MCF 10A (cell line): ENCODE data around the gene DGLUCY. TPM values are rescaled to one million over a fixed set of nuclear protein-coding genes. Genes with fewer than 3 reads are reported as not detected.
"Not testable (repeated sequence)": the region's sequence is repeated elsewhere in the genome, so short reads cannot be mapped to it uniquely, and the experiment has no call there.

Experiments used
- BruUV-seq: library from RNA; stranded (reverse); fragments of 400-500 nt; replicated peaks from 2 replicates; lab custom pipeline; 2021; lab: Mats Ljungman, UMichigan
- CTCF ChIA-PET: fragments of 300-600 bp; sonication (Branson Sonifier 250); formaldehyde crosslinking; extraction: SDS; loops from one replicate; lab custom pipeline; 2021; ENCODE audit warnings: antibody characterized with exemption, inconsistent platforms; lab: Yijun Ruan, JAX
- POLR2A ChIA-PET: fragments of 300-600, 350-650 bp; sonication (Branson Sonifier 250); formaldehyde crosslinking; extraction: SDS; loops from one replicate; lab custom pipeline; 2020; ENCODE audit warnings: antibody characterized with exemption, inconsistent platforms; lab: Yijun Ruan, JAX
- DNase-seq: peaks from one replicate; pipeline ENCODE4 v3.0.0-alpha.2; 2018; ENCODE audit not compliant: unreplicated experiment
- H3K27ac Mint-ChIP-seq: one replicate; pipeline ENCODE4 v1.8.0; 2022; ENCODE audit warnings: mild to moderate bottlenecking, low read depth, mixed read lengths; ENCODE audit not compliant: unreplicated experiment
- H3K27me3 Mint-ChIP-seq: one replicate; pipeline ENCODE4 v1.8.0; 2022; ENCODE audit warnings: mixed read lengths; ENCODE audit not compliant: insufficient read depth, unreplicated experiment
- H3K36me3 Mint-ChIP-seq: one replicate; pipeline ENCODE4 v1.8.0; 2022; ENCODE audit warnings: mild to moderate bottlenecking, moderate library complexity, mixed read lengths; ENCODE audit not compliant: insufficient read depth, unreplicated experiment
- H3K4me1 Mint-ChIP-seq: one replicate; pipeline ENCODE4 v1.8.0; 2022; ENCODE audit warnings: mixed read lengths; ENCODE audit not compliant: insufficient read depth, unreplicated experiment
- H3K4me3 Mint-ChIP-seq: one replicate; pipeline ENCODE4 v1.8.0; 2022; ENCODE audit warnings: mild to moderate bottlenecking, moderate library complexity, mixed read lengths; ENCODE audit not compliant: unreplicated experiment
- H3K9me3 Mint-ChIP-seq: one replicate; pipeline ENCODE4 v1.8.0; 2022; ENCODE audit warnings: mixed read lengths; ENCODE audit not compliant: unreplicated experiment
- intact Hi-C: fragments of 100-400 bp; cut with micrococcal nuclease; formaldehyde crosslinking; loops from 2 replicates; pipeline ENCODE4 v1.14.1; 2022
- total RNA-seq: library from RNA; stranded (reverse); gene quantifications from 2 replicates; pipeline ENCODE4 v1.2.3, GENCODE V29; 2022
- TF ChIP-seq, protein P1 (sequence below): fragments of 200-600 bp; IDR thresholded peaks from one replicate; pipeline ENCODE4 v1.8.0; 2022; ENCODE audit warnings: antibody characterized with exemption, mild to moderate bottlenecking; ENCODE audit not compliant: unreplicated experiment

DGLUCY gene
- total RNA-seq, 1 experiment from 2014 or later = 11.7 TPM

DNA sequence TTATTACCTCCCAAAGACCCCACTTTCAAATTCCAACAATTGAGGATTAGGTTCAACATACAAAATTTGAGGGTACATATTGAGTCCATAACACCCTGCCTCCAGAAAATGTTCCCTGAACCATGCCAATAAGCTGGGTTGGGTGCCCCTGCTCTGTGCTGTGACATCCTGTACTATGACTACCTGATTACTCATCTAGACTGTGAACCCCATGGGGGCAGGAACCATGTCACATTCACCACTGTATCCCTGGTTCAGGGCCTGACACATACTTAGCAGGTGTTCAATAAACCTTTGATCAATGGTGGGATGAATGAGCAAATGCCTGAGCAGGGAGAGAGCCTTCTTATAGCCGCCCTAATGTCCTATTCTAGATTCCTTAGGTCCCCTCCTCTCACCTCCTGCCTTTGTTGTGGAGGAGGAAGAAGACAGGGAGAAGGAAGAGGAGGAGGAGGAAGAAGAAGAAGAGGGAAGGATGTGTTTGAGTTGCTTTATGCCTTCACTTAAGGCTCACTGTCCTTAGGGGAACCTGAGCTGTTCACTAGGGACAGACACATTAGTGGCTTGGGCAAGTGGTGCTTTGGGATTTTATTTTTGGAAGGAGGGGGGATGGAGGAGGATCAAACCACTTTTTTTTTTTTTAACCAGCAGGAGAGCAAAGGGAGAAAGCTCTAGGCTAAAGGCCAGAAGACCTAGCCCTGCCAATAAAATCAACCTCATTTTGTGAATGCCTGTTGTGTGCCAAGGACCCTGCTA, 109.3 kb downstream of the DGLUCY start:
- BruUV-seq = no TSS peak
- H3K27me3 Mint-ChIP-seq = no peaks in the 10 kb centered on the region
- H3K27ac Mint-ChIP-seq = no peak overlapping the region
- CTCF ChIA-PET = no interaction called here
- H3K4me3 Mint-ChIP-seq = no peak overlapping the region
- POLR2A ChIA-PET = interaction anchor here (1.3 kb wide), 1 partner anchor 46 kb away, joined by 3 read pairs; no protein-coding TSS in a partner anchor
- TF ChIP-seq, protein P1, sequence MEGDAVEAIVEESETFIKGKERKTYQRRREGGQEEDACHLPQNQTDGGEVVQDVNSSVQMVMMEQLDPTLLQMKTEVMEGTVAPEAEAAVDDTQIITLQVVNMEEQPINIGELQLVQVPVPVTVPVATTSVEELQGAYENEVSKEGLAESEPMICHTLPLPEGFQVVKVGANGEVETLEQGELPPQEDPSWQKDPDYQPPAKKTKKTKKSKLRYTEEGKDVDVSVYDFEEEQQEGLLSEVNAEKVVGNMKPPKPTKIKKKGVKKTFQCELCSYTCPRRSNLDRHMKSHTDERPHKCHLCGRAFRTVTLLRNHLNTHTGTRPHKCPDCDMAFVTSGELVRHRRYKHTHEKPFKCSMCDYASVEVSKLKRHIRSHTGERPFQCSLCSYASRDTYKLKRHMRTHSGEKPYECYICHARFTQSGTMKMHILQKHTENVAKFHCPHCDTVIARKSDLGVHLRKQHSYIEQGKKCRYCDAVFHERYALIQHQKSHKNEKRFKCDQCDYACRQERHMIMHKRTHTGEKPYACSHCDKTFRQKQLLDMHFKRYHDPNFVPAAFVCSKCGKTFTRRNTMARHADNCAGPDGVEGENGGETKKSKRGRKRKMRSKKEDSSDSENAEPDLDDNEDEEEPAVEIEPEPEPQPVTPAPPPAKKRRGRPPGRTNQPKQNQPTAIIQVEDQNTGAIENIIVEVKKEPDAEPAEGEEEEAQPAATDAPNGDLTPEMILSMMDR = no peak
- no peak for DNase-seq
- intact Hi-C loops = no loop called here
- peaks cover 14% of the 10 kb centered on the region for H3K9me3 Mint-ChIP-seq
- peaks cover 16% of the 10 kb centered on the region for H3K4me1 Mint-ChIP-seq
- peaks cover 17% of the 10 kb centered on the region for H3K36me3 Mint-ChIP-seq

DNA sequence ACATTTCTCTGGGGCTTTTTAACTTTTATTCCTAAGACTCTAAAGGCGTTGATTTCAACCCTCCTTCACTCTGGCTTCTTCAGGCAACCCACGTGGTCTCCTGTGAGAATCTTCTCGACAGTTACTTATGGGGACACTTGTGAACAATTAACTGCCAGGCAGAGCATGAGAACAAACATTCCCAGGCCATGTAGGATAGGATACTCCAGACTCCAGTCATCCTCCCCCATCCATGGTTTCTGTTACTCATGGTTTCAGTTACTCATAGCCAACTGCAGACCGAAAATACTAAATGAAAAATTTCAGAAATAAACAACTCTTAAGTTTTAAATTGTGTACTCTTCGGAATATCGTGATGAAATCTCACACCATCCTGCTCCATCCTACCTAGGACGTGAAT, 111.2 kb downstream of the DGLUCY start:
- peak; percentile 27 for DNase-seq
- CTCF ChIA-PET = interaction anchor here (0.6 to 0.8 kb wide), 2 partner anchors 18 to 197 kb away, joined by 3 to 4 read pairs; no protein-coding TSS in a partner anchor
- H3K36me3 Mint-ChIP-seq = peaks cover 9% of the 10 kb centered on the region
- no TSS peak for BruUV-seq
- TF ChIP-seq, protein P1 = no peak
- no peak overlapping the region for H3K4me3 Mint-ChIP-seq
- POLR2A ChIA-PET = no interaction called here
- peaks cover 14% of the 10 kb centered on the region for H3K9me3 Mint-ChIP-seq
- no peaks in the 10 kb centered on the region for H3K27me3 Mint-ChIP-seq
- intact Hi-C loops = no loop called here
- peak overlapping the region; percentile 37 for H3K27ac Mint-ChIP-seq
- H3K4me1 Mint-ChIP-seq = peaks cover 17% of the 10 kb centered on the region

DNA sequence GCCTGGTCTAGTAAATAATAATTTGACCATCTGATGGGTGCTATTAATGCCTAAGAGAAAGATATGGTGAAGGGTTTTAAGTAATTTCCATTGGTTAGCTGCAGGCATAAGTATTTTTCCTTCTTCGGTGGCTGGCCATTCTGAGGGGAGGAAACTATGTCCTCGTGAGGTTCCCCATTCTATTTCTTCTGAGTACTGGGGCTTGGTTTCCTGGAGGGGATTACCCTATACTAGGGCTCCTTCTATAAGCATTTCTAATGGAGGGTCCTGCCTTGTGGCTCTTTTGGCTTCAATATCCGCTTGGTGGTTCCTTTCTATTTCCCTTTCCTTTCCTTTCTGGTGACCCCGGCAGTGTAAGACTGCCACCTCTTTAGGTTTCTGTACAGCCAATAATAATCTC, 112.5 kb downstream of the DGLUCY start:
- H3K9me3 Mint-ChIP-seq, H3K4me1 Mint-ChIP-seq, H3K36me3 Mint-ChIP-seq, BruUV-seq, H3K27ac Mint-ChIP-seq, CTCF ChIA-PET, H3K27me3 Mint-ChIP-seq, DNase-seq, H3K4me3 Mint-ChIP-seq, intact Hi-C loops: not testable (repeated sequence)
- POLR2A ChIA-PET = interaction anchor here (0.7 kb wide), 1 partner anchor 32 kb away, joined by 4 read pairs; no protein-coding TSS in a partner anchor

DNA sequence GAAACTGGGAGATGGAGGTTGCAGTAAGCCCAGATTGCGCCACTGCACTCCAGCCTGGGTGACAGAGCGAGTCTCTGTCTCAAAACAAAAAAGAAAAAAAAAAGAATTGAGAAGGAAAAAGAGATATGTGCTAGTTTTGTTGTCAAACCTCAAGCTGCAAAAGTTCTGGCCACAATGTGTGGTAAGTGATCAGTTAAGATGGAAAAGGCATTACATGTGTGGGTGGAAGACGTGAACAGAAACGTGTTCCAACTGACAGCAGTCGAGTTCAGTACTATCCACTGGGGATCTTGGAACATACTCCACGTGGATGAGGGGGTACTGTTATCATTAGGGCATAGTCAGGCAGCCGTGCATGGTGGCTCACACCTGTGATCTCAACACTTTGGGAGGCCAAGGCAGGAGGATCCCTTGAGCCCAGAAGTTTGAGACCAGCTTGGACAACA, 113.3 kb downstream of the DGLUCY start:
- Mint-ChIP-seq H3K27ac (no peak overlapping the region), H3K4me1 (peaks cover 7% of the 10 kb centered on the region), H3K4me3 (no peak overlapping the region), H3K36me3 (peaks cover 9% of the 10 kb centered on the region), H3K27me3 (no peaks in the 10 kb centered on the region), H3K9me3 (peaks cover under 1% of the 10 kb centered on the region)
- BruUV-seq = no TSS peak
- TF ChIP-seq, protein P1 = no peak
- no peak for DNase-seq
- intact Hi-C loops = no loop called here
- POLR2A ChIA-PET = no interaction called here
- CTCF ChIA-PET = interaction anchor here (0.7 kb wide), 1 partner anchor 22 kb away, joined by 3 read pairs; no protein-coding TSS in a partner anchor
